Mesothelial cell of epicardium (in vitro differentiated cells): ENCODE results near the gene TDRD3. TPM values are rescaled to one million over a fixed set of nuclear protein-coding genes. Genes with fewer than 3 reads are reported as not detected.

Experiments used
- DNase-seq, 2 experiments: peaks; one replicate each; pipeline ENCODE4 v3.0.0; 2021; ENCODE audit warnings: low spot score in 2 of 2; ENCODE audit not compliant: unreplicated experiment in 2 of 2
- H3K27ac Mint-ChIP-seq: 2 replicates; pipeline ENCODE4 v1.8.0; 2021; ENCODE audit warnings: mixed read lengths
- H3K27me3 Mint-ChIP-seq: 2 replicates; pipeline ENCODE4 v1.8.0; 2021; ENCODE audit warnings: low read depth, mixed read lengths
- H3K36me3 Mint-ChIP-seq: 2 replicates; pipeline ENCODE4 v1.8.0; 2021; ENCODE audit warnings: mixed read lengths
- H3K4me1 Mint-ChIP-seq: 2 replicates; pipeline ENCODE4 v1.8.0; 2021; ENCODE audit warnings: mixed read lengths
- H3K4me3 Mint-ChIP-seq: 2 replicates; pipeline ENCODE4 v1.8.0; 2021; ENCODE audit warnings: mild to moderate bottlenecking, moderate library complexity, mixed read lengths
- H3K9me3 Mint-ChIP-seq: 2 replicates; pipeline ENCODE4 v1.8.0; 2021; ENCODE audit warnings: mixed read lengths
- total RNA-seq: library from RNA; stranded (reverse); gene quantifications from 3 replicates; pipeline ENCODE4 v1.2.1, GENCODE V29; 2021
- TF ChIP-seq, protein P1 (sequence below): fragments of 200-600 bp; sonication (generic); IDR thresholded peaks from one replicate; pipeline ENCODE4 v1.5.0; 2021; ENCODE audit warnings: antibody characterized with exemption; ENCODE audit not compliant: unreplicated experiment

The TDRD3 gene
- total RNA-seq, 1 donor from 2014 or later: 50.6 TPM

GRCh38 chr13:60540276-60540675 lies 143.3 kb downstream of the TDRD3 start:
- TF ChIP-seq, protein P1, sequence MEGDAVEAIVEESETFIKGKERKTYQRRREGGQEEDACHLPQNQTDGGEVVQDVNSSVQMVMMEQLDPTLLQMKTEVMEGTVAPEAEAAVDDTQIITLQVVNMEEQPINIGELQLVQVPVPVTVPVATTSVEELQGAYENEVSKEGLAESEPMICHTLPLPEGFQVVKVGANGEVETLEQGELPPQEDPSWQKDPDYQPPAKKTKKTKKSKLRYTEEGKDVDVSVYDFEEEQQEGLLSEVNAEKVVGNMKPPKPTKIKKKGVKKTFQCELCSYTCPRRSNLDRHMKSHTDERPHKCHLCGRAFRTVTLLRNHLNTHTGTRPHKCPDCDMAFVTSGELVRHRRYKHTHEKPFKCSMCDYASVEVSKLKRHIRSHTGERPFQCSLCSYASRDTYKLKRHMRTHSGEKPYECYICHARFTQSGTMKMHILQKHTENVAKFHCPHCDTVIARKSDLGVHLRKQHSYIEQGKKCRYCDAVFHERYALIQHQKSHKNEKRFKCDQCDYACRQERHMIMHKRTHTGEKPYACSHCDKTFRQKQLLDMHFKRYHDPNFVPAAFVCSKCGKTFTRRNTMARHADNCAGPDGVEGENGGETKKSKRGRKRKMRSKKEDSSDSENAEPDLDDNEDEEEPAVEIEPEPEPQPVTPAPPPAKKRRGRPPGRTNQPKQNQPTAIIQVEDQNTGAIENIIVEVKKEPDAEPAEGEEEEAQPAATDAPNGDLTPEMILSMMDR: no peak
- H3K27ac Mint-ChIP-seq: no peak overlapping the region

GRCh38 chr13:60562096-60562780 lies 165.2 kb downstream of the TDRD3 start:
- Mint-ChIP-seq H3K36me3 (peaks cover 8% of the 10 kb centered on the region), H3K4me3 (no peak overlapping the region), H3K9me3 (no peaks in the 10 kb centered on the region), H3K27ac (no peak overlapping the region), H3K27me3 (no peaks in the 10 kb centered on the region), H3K4me1 (no peaks in the 10 kb centered on the region)
- TF ChIP-seq, protein P1: no peak
- no peak for DNase-seq

More at GRCh38 chr13:60540276-60540675, 143.3 kb downstream of the TDRD3 start:
- H3K36me3 Mint-ChIP-seq: peaks cover 8% of the 10 kb centered on the region
- DNase-seq: no peak
- no peaks in the 10 kb centered on the region for H3K27me3 Mint-ChIP-seq
- H3K9me3 Mint-ChIP-seq: no peaks in the 10 kb centered on the region
- no peak overlapping the region for H3K4me3 Mint-ChIP-seq
- H3K4me1 Mint-ChIP-seq: no peaks in the 10 kb centered on the region

GRCh38 chr13:60571571-60571970 lies 174.6 kb downstream of the TDRD3 start:
- H3K9me3 Mint-ChIP-seq: peaks cover 21% of the 10 kb centered on the region
- H3K27ac Mint-ChIP-seq: no peak overlapping the region
- H3K27me3 Mint-ChIP-seq: no peaks in the 10 kb centered on the region

GRCh38 chr13:60572003-60572798 lies 175.2 kb downstream of the TDRD3 start:
- Mint-ChIP-seq H3K9me3 (peaks cover 21% of the 10 kb centered on the region), H3K27ac (no peak overlapping the region), H3K4me3 (no peak overlapping the region), H3K4me1 (no peaks in the 10 kb centered on the region), H3K27me3 (no peaks in the 10 kb centered on the region), H3K36me3 (peaks cover 37% of the 10 kb centered on the region)
- DNase-seq: no peak
- TF ChIP-seq, protein P1: no peak

More at GRCh38 chr13:60571571-60571970, 174.6 kb downstream of the TDRD3 start:
- H3K4me1 Mint-ChIP-seq: no peaks in the 10 kb centered on the region
- H3K4me3 Mint-ChIP-seq: no peak overlapping the region
- peaks cover 39% of the 10 kb centered on the region for H3K36me3 Mint-ChIP-seq
- TF ChIP-seq, protein P1: no peak
- no peak for DNase-seq

GRCh38 chr13:60572855-60573254 lies 175.8 kb downstream of the TDRD3 start:
- peaks cover 21% of the 10 kb centered on the region for H3K9me3 Mint-ChIP-seq
- no peak for DNase-seq
- no peaks in the 10 kb centered on the region for H3K4me1 Mint-ChIP-seq
- H3K27ac Mint-ChIP-seq: no peak overlapping the region
- peaks cover 35% of the 10 kb centered on the region for H3K36me3 Mint-ChIP-seq
- H3K4me3 Mint-ChIP-seq: no peak overlapping the region
- no peaks in the 10 kb centered on the region for H3K27me3 Mint-ChIP-seq
- TF ChIP-seq, protein P1: no peak
